Activated T-helper 1 cell treated with Interleukin-2 at 50 U/mL for 16 hours (primary cell): ENCODE results near the gene RSBN1L.
A peak's percentile ranks its signal among the peaks of the same experiment; 100 is the strongest.
"Not testable (repeated sequence)": the region's sequence is repeated elsewhere in the genome, so short reads cannot be mapped to it uniquely, and the experiment has no call there.

Experiments used
- DNase-seq: peaks from one replicate; pipeline ENCODE4 v3.0.0-alpha.2; 2020; ENCODE audit warnings: low read depth

The RSBN1L gene

GRCh38 chr7:77687747-77688144 is 8.5 kb upstream of the RSBN1L start:
- no peak for DNase-seq

GRCh38 chr7:77690289-77690688 is 6.0 kb upstream of the RSBN1L start:
- DNase-seq: no peak

GRCh38 chr7:77691892-77692491 is 4.3 kb upstream of the RSBN1L start:
- no peak for DNase-seq

- DNase-seq: no peak
Measured at GRCh38 chr7:77693830-77694583, 2.3 kb upstream of the RSBN1L start.

GRCh38 chr7:77696643-77697534 is 630 bp downstream of the RSBN1L start:
- peak; percentile 35 for DNase-seq

- peak; percentile 1 for DNase-seq
Measured at GRCh38 chr7:77697535-77697831, 1.2 kb downstream of the RSBN1L start.

- no peak for DNase-seq
Measured at GRCh38 chr7:77698042-77698625, 1.9 kb downstream of the RSBN1L start.

GRCh38 chr7:77699056-77699455 is 2.8 kb downstream of the RSBN1L start:
- DNase-seq: no peak

GRCh38 chr7:77702513-77702912 is 6.3 kb downstream of the RSBN1L start:
- no peak for DNase-seq

- DNase-seq: no peak
Measured at GRCh38 chr7:77702968-77703472, 6.8 kb downstream of the RSBN1L start.

- not testable (repeated sequence) for DNase-seq
Measured at GRCh38 chr7:77703669-77704068, 7.4 kb downstream of the RSBN1L start.

GRCh38 chr7:77707504-77707992 is 11.3 kb downstream of the RSBN1L start:
- DNase-seq: no peak

GRCh38 chr7:77710067-77710466 is 13.8 kb downstream of the RSBN1L start:
- DNase-seq: no peak

- no peak for DNase-seq
Measured at GRCh38 chr7:77710861-77711260, 14.6 kb downstream of the RSBN1L start.

GRCh38 chr7:77714195-77714594 is 17.9 kb downstream of the RSBN1L start:
- DNase-seq: no peak

- not testable (repeated sequence) for DNase-seq
Measured at GRCh38 chr7:77714931-77715330, 18.7 kb downstream of the RSBN1L start.

- no peak for DNase-seq
Measured at GRCh38 chr7:77716804-77717203, 20.5 kb downstream of the RSBN1L start.

GRCh38 chr7:77717566-77717965 is 21.3 kb downstream of the RSBN1L start:
- not testable (repeated sequence) for DNase-seq

- DNase-seq: no peak
Measured at GRCh38 chr7:77727527-77727926, 31.3 kb downstream of the RSBN1L start.

GRCh38 chr7:77727936-77728701 is 31.9 kb downstream of the RSBN1L start:
- DNase-seq: no peak

- no peak for DNase-seq
Measured at GRCh38 chr7:77729574-77730348, 33.5 kb downstream of the RSBN1L start.
